ENCODE data around the gene ASIP. TPM values are rescaled to one million over a fixed set of nuclear protein-coding genes. Genes with fewer than 3 reads are reported as not detected.

The ASIP gene
- total RNA-seq, 1 donor from 2014 or later = not detected

DNA sequence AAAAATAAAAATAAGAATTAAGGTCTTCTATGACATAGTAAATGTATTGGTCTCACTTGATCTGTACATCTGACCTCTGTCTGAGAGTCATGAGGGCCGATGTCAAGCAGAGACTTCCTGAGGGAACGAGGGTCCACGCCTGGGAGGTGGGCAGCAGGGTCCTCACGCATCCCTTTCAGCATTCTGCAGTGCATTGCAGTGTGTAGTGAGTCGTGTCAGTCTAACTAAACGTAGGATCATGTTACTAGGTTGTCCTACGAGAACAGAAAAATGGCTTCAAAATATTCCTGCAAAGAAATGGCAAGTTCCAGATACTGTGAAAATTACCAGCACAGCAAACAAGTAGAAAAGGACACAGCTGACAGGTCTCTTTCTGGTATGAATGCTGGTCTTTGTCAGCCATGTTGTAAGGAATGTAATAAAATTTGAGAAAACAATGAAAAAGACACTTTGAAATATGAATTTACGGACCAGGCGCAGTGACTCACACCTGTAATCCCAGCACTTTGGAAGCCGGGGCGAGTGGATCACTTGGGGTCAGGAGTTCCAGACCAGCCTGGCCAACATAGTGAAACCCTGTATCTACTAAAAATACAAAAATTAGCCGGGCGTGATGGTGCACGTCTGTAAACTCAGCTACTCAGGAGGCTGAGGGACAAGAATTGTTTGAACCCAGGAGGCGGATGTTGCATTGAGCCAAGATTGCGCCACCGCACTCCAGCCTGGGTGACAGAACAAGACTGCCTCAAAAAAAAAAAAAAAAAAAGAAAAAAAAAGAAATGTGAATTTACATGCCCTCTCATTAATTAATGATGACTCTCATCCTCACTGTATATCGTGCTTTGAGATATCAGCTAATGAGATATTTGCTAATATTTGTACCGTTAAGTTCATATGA, 64.4 kb downstream of the ASIP start:
- Mint-ChIP-seq H3K4me1 (ENCODE audit: unreplicated experiment) (peaks cover 3% of the 10 kb centered on the region), H3K9me3 (ENCODE audit: unreplicated experiment) (no peaks in the 10 kb centered on the region), H3K4me3 (ENCODE audit: unreplicated experiment) (no peak overlapping the region), H3K27me3 (ENCODE audit: unreplicated experiment) (no peaks in the 10 kb centered on the region), H3K27ac (ENCODE audit: unreplicated experiment) (no peak overlapping the region), H3K36me3 (ENCODE audit: unreplicated experiment) (no peaks in the 10 kb centered on the region)
- DNase-seq (ENCODE audit: extremely low spot score, unreplicated experiment) = no peak
- no peak for TF ChIP-seq CTCF (IDR thresholded peaks at IDR 0.05)

GRCh38 chr20:34309691-34310090, 68.5 kb downstream of the ASIP start:
- Mint-ChIP-seq H3K36me3 (ENCODE audit: unreplicated experiment) (no peaks in the 10 kb centered on the region), H3K4me1 (ENCODE audit: unreplicated experiment) (peaks cover 13% of the 10 kb centered on the region), H3K27me3 (ENCODE audit: unreplicated experiment) (no peaks in the 10 kb centered on the region), H3K4me3 (ENCODE audit: unreplicated experiment) (no peak overlapping the region), H3K27ac (ENCODE audit: unreplicated experiment) (no peak overlapping the region), H3K9me3 (ENCODE audit: unreplicated experiment) (no peaks in the 10 kb centered on the region)
- DNase-seq (ENCODE audit: extremely low spot score, unreplicated experiment) = no peak
- no peak for TF ChIP-seq CTCF (IDR thresholded peaks at IDR 0.05)

- Mint-ChIP-seq H3K4me1 (ENCODE audit: unreplicated experiment) (peaks cover 13% of the 10 kb centered on the region), H3K36me3 (ENCODE audit: unreplicated experiment) (no peaks in the 10 kb centered on the region), H3K9me3 (ENCODE audit: unreplicated experiment) (no peaks in the 10 kb centered on the region), H3K4me3 (ENCODE audit: unreplicated experiment) (no peak overlapping the region), H3K27ac (ENCODE audit: unreplicated experiment) (no peak overlapping the region), H3K27me3 (ENCODE audit: unreplicated experiment) (no peaks in the 10 kb centered on the region)
- no peak for TF ChIP-seq CTCF (IDR thresholded peaks at IDR 0.05)
- no peak for DNase-seq (ENCODE audit: extremely low spot score, unreplicated experiment)
Measured at GRCh38 chr20:34310481-34311117, 69.4 kb downstream of the ASIP start.

- Mint-ChIP-seq H3K36me3 (ENCODE audit: unreplicated experiment) (no peaks in the 10 kb centered on the region), H3K27ac (ENCODE audit: unreplicated experiment) (no peak overlapping the region), H3K4me1 (ENCODE audit: unreplicated experiment) (peaks cover 13% of the 10 kb centered on the region), H3K27me3 (ENCODE audit: unreplicated experiment) (no peaks in the 10 kb centered on the region), H3K9me3 (ENCODE audit: unreplicated experiment) (no peaks in the 10 kb centered on the region), H3K4me3 (ENCODE audit: unreplicated experiment) (peak overlapping the region; percentile 62)
- peak; percentile 19 for TF ChIP-seq CTCF (IDR thresholded peaks at IDR 0.05)
- DNase-seq (ENCODE audit: extremely low spot score, unreplicated experiment) = no peak
Measured at GRCh38 chr20:34311118-34312023, 70.1 kb downstream of the ASIP start.

Measured in osteocyte (in vitro differentiated cells).